HCT116 (cell line): ENCODE results near the gene NTSR1. TPM values are rescaled to one million over a fixed set of nuclear protein-coding genes. Genes with fewer than 3 reads are reported as not detected.

ENCODE experiments used
- ATAC-seq: fragments of 200-7000 bp; cut with Tn5 transposase; 2 replicates; pipeline ENCODE4 v1.9.1; 2020; ENCODE audit warnings: mild to moderate bottlenecking, moderate library complexity
- BruUV-seq: library from RNA; stranded (reverse); fragments of 400-500 nt; replicated peaks from 2 replicates; lab custom pipeline; 2021; lab: Mats Ljungman, UMichigan
- CTCF ChIA-PET: fragments of 300-600 bp; sonication (Branson Sonifier 250); formaldehyde crosslinking; loops from one replicate; lab custom pipeline; 2021; ENCODE audit warnings: antibody characterized with exemption; lab: Charles Lee
- POLR2A ChIA-PET: fragments of 300-600, 350-600 bp; sonication (Branson Sonifier 250); formaldehyde crosslinking; loops from one replicate; lab custom pipeline; 2021; ENCODE audit warnings: antibody characterized with exemption; lab: Charles Lee
- RAD21 ChIA-PET, 2 experiments: fragments of 300-600 bp; sonication (Branson Sonifier 250); formaldehyde crosslinking; loops; one replicate each; lab custom pipeline; 2023; ENCODE audit warnings: low total read pairs in 2 of 2; ENCODE audit not compliant: uncharacterized antibody in 2 of 2, unreplicated experiment in 2 of 2, low non-redundant PET in 1 of 2; lab: Charles Lee
- DNase-seq: peaks from one replicate; pipeline ENCODE4 v3.0.0-alpha.2; 2010; ENCODE audit warnings: low read depth, low spot score
- H2AFZ ChIP-seq: fragments of 200-600 bp; shearing (Covaris generic), sonication (generic); 2 replicates; pipeline ENCODE4 v1.6.1; 2017; ENCODE audit warnings: low read depth, mixed run types, mixed read lengths, antibody characterized with exemption, low read length; ENCODE audit not compliant: poor library complexity, severe bottlenecking
- H3K27ac ChIP-seq: 2 replicates; pipeline ENCODE4 v1.5.1; 2012; ENCODE audit warnings: low read depth, low read length
- H3K27me3 ChIP-seq: fragments of 200-600 bp; sonication (generic); 2 replicates; pipeline ENCODE4 v1.6.1; 2016; ENCODE audit warnings: mixed run types, low read length, mixed read lengths; ENCODE audit not compliant: insufficient read depth
- H3K36me3 ChIP-seq, 2 experiments: fragments of 200-500 bp in 1 of 2; fragments of 200-600 bp in 1 of 2; sonication (Bioruptor generic) in 1 of 2; sonication (generic) in 1 of 2; 2 replicates each; pipeline versions ENCODE4 v1.5.1 to v1.6.1; 2014 to 2016; ENCODE audit warnings: low read length in 2 of 2, inconsistent platforms in 1 of 2, mixed read lengths in 1 of 2, mixed run types in 1 of 2; ENCODE audit not compliant: insufficient read depth in 2 of 2, control insufficient read depth in 1 of 2
- H3K4me1 ChIP-seq, 2 experiments: fragments of 200-600 bp in 1 of 2; sonication (generic) in 1 of 2; 2 replicates each; pipeline versions ENCODE4 v1.5.1 to v1.6.1; 2012 to 2017; ENCODE audit warnings: low read length in 2 of 2, inconsistent platforms in 1 of 2, mild to moderate bottlenecking in 1 of 2, mixed read lengths in 1 of 2, mixed run types in 1 of 2, moderate library complexity in 1 of 2; ENCODE audit not compliant: insufficient read depth in 2 of 2, control insufficient read depth in 1 of 2
- H3K4me2 ChIP-seq: fragments of 200-600 bp; sonication (generic); 2 replicates; pipeline ENCODE4 v1.6.1; 2017; ENCODE audit warnings: mixed run types, low read length, mixed read lengths
- H3K4me3 ChIP-seq, 2 experiments: fragments of 200-600 bp in 1 of 2; sonication (generic) in 1 of 2; replicated peaks in 1 of 2; 2 replicates each; pipeline ENCODE4 v1.5.1; 2011 to 2016; ENCODE audit warnings: low read length in 2 of 2, control low read depth in 1 of 2, low read depth in 1 of 2, mild to moderate bottlenecking in 1 of 2, mixed read lengths in 1 of 2, mixed run types in 1 of 2
- H3K79me2 ChIP-seq: fragments of 200-600 bp; sonication (generic); 2 replicates; pipeline ENCODE4 v1.6.1; 2017; ENCODE audit warnings: mild to moderate bottlenecking, mixed run types, low read length, moderate library complexity, mixed read lengths; ENCODE audit not compliant: insufficient read depth
- H3K9ac ChIP-seq: fragments of 200-600 bp; sonication (generic); 2 replicates; pipeline ENCODE4 v1.6.1; 2016; ENCODE audit warnings: low read length, mixed read lengths
- H3K9me2 ChIP-seq: fragments of 200-600 bp; sonication (generic), shearing (Covaris generic); 2 replicates; pipeline ENCODE4 v1.6.1; 2017; ENCODE audit warnings: mixed run types, mild to moderate bottlenecking, moderate library complexity; ENCODE audit not compliant: insufficient read depth
- H3K9me3 ChIP-seq, 2 experiments: fragments of 200-500 bp in 1 of 2; fragments of 200-600 bp in 1 of 2; sonication (Bioruptor generic) in 1 of 2; sonication (generic) in 1 of 2; 2 replicates each; pipeline ENCODE4 v1.6.1; 2014 to 2017; ENCODE audit warnings: low read length in 2 of 2, mixed read lengths in 2 of 2, inconsistent platforms in 1 of 2, low read depth in 1 of 2, mild to moderate bottlenecking in 1 of 2, mixed run types in 1 of 2, moderate library complexity in 1 of 2; ENCODE audit not compliant: control insufficient read depth in 1 of 2, insufficient read depth in 1 of 2
- H4K20me1 ChIP-seq: fragments of 200-600 bp; sonication (generic), shearing (Covaris generic); 2 replicates; pipeline ENCODE4 v1.6.1; 2017; ENCODE audit warnings: mixed run types, mild to moderate bottlenecking, moderate library complexity; ENCODE audit not compliant: insufficient read depth
- CBX3 ChIP-seq: IDR thresholded peaks from 2 replicates; pipeline ENCODE4 v1.6.1; 2012; ENCODE audit warnings: low read depth
- CEBPB ChIP-seq: IDR thresholded peaks from 2 replicates; pipeline ENCODE4 v1.6.1; 2012; ENCODE audit warnings: low read depth
- EGR1 ChIP-seq: IDR thresholded peaks from 2 replicates; pipeline ENCODE4 v1.6.1; 2012; ENCODE audit warnings: low read depth
- EZH2 ChIP-seq: fragments of 200-600 bp; sonication (generic); IDR thresholded peaks from 2 replicates; pipeline ENCODE4 v1.6.1; 2017; ENCODE audit warnings: antibody characterized with exemption, mixed run types
- FOSL1 ChIP-seq: IDR thresholded peaks from 2 replicates; pipeline ENCODE4 v1.6.1; 2012; ENCODE audit warnings: low read depth
- JUND ChIP-seq: IDR thresholded peaks from 2 replicates; pipeline ENCODE4 v1.6.1; 2012
- POLR2A ChIP-seq: IDR thresholded peaks from 2 replicates; pipeline ENCODE4 v1.7.0; 2011; ENCODE audit warnings: borderline replicate concordance; ENCODE audit not compliant: insufficient read depth, insufficient read length; ENCODE audit errors: extremely low read depth
- RAD21 ChIP-seq: IDR thresholded peaks from 2 replicates; pipeline ENCODE4 v1.6.1; 2012; ENCODE audit warnings: low read depth, mild to moderate bottlenecking
- SIN3A ChIP-seq: IDR thresholded peaks from 2 replicates; pipeline ENCODE4 v1.6.1; 2012; ENCODE audit warnings: low read depth
- SP1 ChIP-seq: IDR thresholded peaks from 2 replicates; pipeline ENCODE4 v1.6.1; 2012; ENCODE audit warnings: low read depth
- SRF ChIP-seq: IDR thresholded peaks from 2 replicates; pipeline ENCODE4 v1.6.1; 2012; ENCODE audit warnings: low read depth
- YY1 ChIP-seq: IDR thresholded peaks from 2 replicates; pipeline ENCODE4 v1.6.1; 2011; ENCODE audit warnings: low read length, low read depth, moderate library complexity, mild to moderate bottlenecking; ENCODE audit not compliant: insufficient replicate concordance; ENCODE audit errors: extremely low read depth
- ZFX ChIP-seq: fragments of 450-650 bp; IDR thresholded peaks from 2 replicates; pipeline ENCODE4 v1.6.1; 2017
- ZNF274 ChIP-seq: fragments of 200-500 bp; sonication (Bioruptor generic); IDR thresholded peaks from 2 replicates; pipeline ENCODE4 v1.6.1; 2014; ENCODE audit warnings: mild to moderate bottlenecking, low read depth, low read length, inconsistent platforms
- intact Hi-C: fragments of 100-400 bp; cut with micrococcal nuclease; formaldehyde crosslinking; loops from 2 replicates; pipeline ENCODE4 v1.10.0; 2022
- total RNA-seq: library from RNA; stranded (reverse); gene quantifications from one replicate; pipeline ENCODE4 v1.2.1, GENCODE V29; 2021; ENCODE audit not compliant: unreplicated experiment
- TF ChIP-seq, protein P1 (sequence below): IDR thresholded peaks from 2 replicates; pipeline ENCODE4 v1.6.1; 2012; ENCODE audit warnings: low read depth
- TF ChIP-seq, protein P2 (sequence below): IDR thresholded peaks from 2 replicates; pipeline ENCODE4 v1.6.1; 2012
- TF ChIP-seq, protein P3 (sequence below), 3 experiments: fragments of 200-600 bp in 1 of 3; sonication (generic) in 1 of 3; IDR thresholded peaks in 2 of 3; conservative IDR thresholded peaks in 1 of 3; 2 replicates each; pipeline ENCODE4 v1.5.1; 2012 to 2017; ENCODE audit warnings: low read depth in 2 of 3, low read length in 2 of 3, antibody characterized with exemption in 1 of 3, borderline replicate concordance in 1 of 3, control low read depth in 1 of 3, mild to moderate bottlenecking in 1 of 3, mixed read lengths in 1 of 3, mixed run types in 1 of 3, moderate library complexity in 1 of 3; ENCODE audit not compliant: insufficient read depth in 1 of 3
- TF ChIP-seq, protein P4 (sequence below): IDR thresholded peaks from 2 replicates; pipeline ENCODE4 v1.6.1; 2011; ENCODE audit warnings: mild to moderate bottlenecking, low read length, moderate library complexity; ENCODE audit not compliant: insufficient replicate concordance; ENCODE audit errors: extremely low read depth

The NTSR1 gene
- total RNA-seq, 1 experiment from 2014 or later, result 187 TPM

DNA sequence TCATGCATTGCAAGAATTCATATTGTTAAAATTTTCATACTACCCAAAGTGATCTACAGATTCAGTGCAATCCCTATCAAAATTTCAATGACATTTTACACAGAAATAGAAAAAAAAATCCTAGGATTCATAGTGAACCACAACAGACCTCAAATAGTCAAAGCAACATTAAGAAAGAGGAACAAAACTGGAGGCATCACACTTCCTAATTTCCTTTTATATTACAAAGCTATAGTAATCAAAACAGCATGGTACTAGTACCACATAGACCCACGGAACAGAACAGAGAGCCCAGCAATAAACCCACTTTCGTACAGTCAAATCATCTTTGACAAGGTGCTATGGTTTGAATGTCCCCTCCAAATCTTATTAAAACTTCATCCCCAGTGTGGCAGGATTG lies 39.7 kb downstream of the NTSR1 start:
- DNase-seq, result no peak
- no peak overlapping the region for H3K27ac ChIP-seq
- no peaks in the 10 kb centered on the region for H4K20me1 ChIP-seq
- no peak overlapping the region for H3K9ac ChIP-seq
- H3K4me3 ChIP-seq, result no peak overlapping the region
- H3K79me2 ChIP-seq, result peaks cover 88% of the 10 kb centered on the region
- TF ChIP-seq SIN3A, result no peak
- TF ChIP-seq ZNF274, result no peak
- TF ChIP-seq SRF, result no peak
- TF ChIP-seq, protein P1, sequence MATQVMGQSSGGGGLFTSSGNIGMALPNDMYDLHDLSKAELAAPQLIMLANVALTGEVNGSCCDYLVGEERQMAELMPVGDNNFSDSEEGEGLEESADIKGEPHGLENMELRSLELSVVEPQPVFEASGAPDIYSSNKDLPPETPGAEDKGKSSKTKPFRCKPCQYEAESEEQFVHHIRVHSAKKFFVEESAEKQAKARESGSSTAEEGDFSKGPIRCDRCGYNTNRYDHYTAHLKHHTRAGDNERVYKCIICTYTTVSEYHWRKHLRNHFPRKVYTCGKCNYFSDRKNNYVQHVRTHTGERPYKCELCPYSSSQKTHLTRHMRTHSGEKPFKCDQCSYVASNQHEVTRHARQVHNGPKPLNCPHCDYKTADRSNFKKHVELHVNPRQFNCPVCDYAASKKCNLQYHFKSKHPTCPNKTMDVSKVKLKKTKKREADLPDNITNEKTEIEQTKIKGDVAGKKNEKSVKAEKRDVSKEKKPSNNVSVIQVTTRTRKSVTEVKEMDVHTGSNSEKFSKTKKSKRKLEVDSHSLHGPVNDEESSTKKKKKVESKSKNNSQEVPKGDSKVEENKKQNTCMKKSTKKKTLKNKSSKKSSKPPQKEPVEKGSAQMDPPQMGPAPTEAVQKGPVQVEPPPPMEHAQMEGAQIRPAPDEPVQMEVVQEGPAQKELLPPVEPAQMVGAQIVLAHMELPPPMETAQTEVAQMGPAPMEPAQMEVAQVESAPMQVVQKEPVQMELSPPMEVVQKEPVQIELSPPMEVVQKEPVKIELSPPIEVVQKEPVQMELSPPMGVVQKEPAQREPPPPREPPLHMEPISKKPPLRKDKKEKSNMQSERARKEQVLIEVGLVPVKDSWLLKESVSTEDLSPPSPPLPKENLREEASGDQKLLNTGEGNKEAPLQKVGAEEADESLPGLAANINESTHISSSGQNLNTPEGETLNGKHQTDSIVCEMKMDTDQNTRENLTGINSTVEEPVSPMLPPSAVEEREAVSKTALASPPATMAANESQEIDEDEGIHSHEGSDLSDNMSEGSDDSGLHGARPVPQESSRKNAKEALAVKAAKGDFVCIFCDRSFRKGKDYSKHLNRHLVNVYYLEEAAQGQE, result no peak
- TF ChIP-seq, protein P2, sequence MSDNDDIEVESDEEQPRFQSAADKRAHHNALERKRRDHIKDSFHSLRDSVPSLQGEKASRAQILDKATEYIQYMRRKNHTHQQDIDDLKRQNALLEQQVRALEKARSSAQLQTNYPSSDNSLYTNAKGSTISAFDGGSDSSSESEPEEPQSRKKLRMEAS, result no peak
- TF ChIP-seq ZFX, result no peak
- TF ChIP-seq FOSL1, result no peak
- TF ChIP-seq RAD21, result no peak
- TF ChIP-seq JUND, result no peak
- TF ChIP-seq SP1, result no peak
- no peak for TF ChIP-seq EZH2
- TF ChIP-seq EGR1, result no peak
- TF ChIP-seq, protein P3, sequence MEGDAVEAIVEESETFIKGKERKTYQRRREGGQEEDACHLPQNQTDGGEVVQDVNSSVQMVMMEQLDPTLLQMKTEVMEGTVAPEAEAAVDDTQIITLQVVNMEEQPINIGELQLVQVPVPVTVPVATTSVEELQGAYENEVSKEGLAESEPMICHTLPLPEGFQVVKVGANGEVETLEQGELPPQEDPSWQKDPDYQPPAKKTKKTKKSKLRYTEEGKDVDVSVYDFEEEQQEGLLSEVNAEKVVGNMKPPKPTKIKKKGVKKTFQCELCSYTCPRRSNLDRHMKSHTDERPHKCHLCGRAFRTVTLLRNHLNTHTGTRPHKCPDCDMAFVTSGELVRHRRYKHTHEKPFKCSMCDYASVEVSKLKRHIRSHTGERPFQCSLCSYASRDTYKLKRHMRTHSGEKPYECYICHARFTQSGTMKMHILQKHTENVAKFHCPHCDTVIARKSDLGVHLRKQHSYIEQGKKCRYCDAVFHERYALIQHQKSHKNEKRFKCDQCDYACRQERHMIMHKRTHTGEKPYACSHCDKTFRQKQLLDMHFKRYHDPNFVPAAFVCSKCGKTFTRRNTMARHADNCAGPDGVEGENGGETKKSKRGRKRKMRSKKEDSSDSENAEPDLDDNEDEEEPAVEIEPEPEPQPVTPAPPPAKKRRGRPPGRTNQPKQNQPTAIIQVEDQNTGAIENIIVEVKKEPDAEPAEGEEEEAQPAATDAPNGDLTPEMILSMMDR (IDR thresholded peaks at IDR 0.05 in 2 of 3, conservative IDR thresholded peaks at IDR 0.05 in 1 of 3; ENCODE audit: borderline replicate concordance in 1 of 3, insufficient read depth in 1 of 3, low read depth in 2 of 3, low read length in 2 of 3), result no peak
- TF ChIP-seq, protein P4, sequence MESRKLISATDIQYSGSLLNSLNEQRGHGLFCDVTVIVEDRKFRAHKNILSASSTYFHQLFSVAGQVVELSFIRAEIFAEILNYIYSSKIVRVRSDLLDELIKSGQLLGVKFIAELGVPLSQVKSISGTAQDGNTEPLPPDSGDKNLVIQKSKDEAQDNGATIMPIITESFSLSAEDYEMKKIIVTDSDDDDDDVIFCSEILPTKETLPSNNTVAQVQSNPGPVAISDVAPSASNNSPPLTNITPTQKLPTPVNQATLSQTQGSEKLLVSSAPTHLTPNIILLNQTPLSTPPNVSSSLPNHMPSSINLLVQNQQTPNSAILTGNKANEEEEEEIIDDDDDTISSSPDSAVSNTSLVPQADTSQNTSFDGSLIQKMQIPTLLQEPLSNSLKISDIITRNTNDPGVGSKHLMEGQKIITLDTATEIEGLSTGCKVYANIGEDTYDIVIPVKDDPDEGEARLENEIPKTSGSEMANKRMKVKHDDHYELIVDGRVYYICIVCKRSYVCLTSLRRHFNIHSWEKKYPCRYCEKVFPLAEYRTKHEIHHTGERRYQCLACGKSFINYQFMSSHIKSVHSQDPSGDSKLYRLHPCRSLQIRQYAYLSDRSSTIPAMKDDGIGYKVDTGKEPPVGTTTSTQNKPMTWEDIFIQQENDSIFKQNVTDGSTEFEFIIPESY, result no peak
- TF ChIP-seq CBX3, result no peak
- no peak for TF ChIP-seq CEBPB
- no peak for TF ChIP-seq POLR2A
- no peak for TF ChIP-seq YY1
- TF ChIP-seq, all 23 proteins: peak for 0
- BruUV-seq, result TSS peak; percentile 16
- Histone ChIP-seq H2AFZ (no peak overlapping the region), H3K4me2 (no peak overlapping the region), H3K9me3 (no peaks in the 10 kb centered on the region), H3K36me3 (peaks cover 7 to 40% of the 10 kb centered on the region in 2 experiments; a peak in 2 of 4 replicates), H3K27me3 (no peaks in the 10 kb centered on the region), H3K4me1 (peaks cover 0 to 33% of the 10 kb centered on the region in 2 experiments; a peak in 3 of 4 replicates), H3K9me2 (no peaks in the 10 kb centered on the region)
- no peak for ATAC-seq
- RAD21 ChIA-PET, result no interaction called here
- CTCF ChIA-PET, result no interaction called here
- POLR2A ChIA-PET, result no interaction called here
- intact Hi-C loops, result no loop called here
